ENCODE results near the gene MBD3. TPM values are rescaled to one million over a fixed set of nuclear protein-coding genes. Genes with fewer than 3 reads are reported as not detected.

The MBD3 gene
- total RNA-seq, 1 donor from 2014 or later = 34.2 TPM

- H3K27ac ChIP-seq = no peak overlapping the region
- H3K4me1 Mint-ChIP-seq = no peaks in the 10 kb centered on the region
- H3K27ac Mint-ChIP-seq = no peak overlapping the region
- H3K27me3 ChIP-seq = no peaks in the 10 kb centered on the region
- no peak overlapping the region for H3K9ac ChIP-seq
- H3K4me3 Mint-ChIP-seq = no peak overlapping the region
- no peaks in the 10 kb centered on the region for H3K9me3 ChIP-seq (ENCODE audit: low read depth)
- H3K4me2 ChIP-seq = no peak overlapping the region
- TF ChIP-seq EZH2 (IDR thresholded peaks at IDR 0.05) (no peak), EZH2phosphoT487 (IDR thresholded peaks at IDR 0.05) (no peak), CTCF (IDR thresholded peaks at IDR 0.05) (no peak)
- H3F3A ChIP-seq (ENCODE audit: low read depth) = no peaks in the 10 kb centered on the region
- peaks cover 24% of the 10 kb centered on the region for H4K20me1 ChIP-seq (ENCODE audit: low read depth)
- H3K79me2 ChIP-seq (ENCODE audit: low read depth) = peaks cover 7% of the 10 kb centered on the region
- peaks cover 2% of the 10 kb centered on the region for H3K27me3 Mint-ChIP-seq (ENCODE audit: insufficient read depth, low read depth)
- no peak overlapping the region for H2AFZ ChIP-seq (replicated peaks)
- H3K4me3 ChIP-seq = no peak overlapping the region
- no peaks in the 10 kb centered on the region for H3K9me3 Mint-ChIP-seq
- H3K36me3 ChIP-seq = no peaks in the 10 kb centered on the region
- peaks cover 22% of the 10 kb centered on the region for H3K36me3 Mint-ChIP-seq
- no peak for DNase-seq (ENCODE audit: low spot score)
- no peaks in the 10 kb centered on the region for H3K4me1 ChIP-seq
Measured at GRCh38 chr19:1580382-1580781, 12.3 kb downstream of the MBD3 start.

GRCh38 chr19:1579222-1579621, 13.4 kb downstream of the MBD3 start:
- H4K20me1 ChIP-seq (ENCODE audit: low read depth) = peaks cover 24% of the 10 kb centered on the region
- no peaks in the 10 kb centered on the region for H3K9me3 Mint-ChIP-seq
- peak overlapping the region; percentile 13 for H3K4me3 Mint-ChIP-seq
- no peak overlapping the region for H3K27ac ChIP-seq
- no peaks in the 10 kb centered on the region for H3K36me3 ChIP-seq
- no peaks in the 10 kb centered on the region for H3K79me2 ChIP-seq (ENCODE audit: low read depth)
- H3K27me3 Mint-ChIP-seq (ENCODE audit: insufficient read depth, low read depth) = no peaks in the 10 kb centered on the region
- no peak overlapping the region for H3K4me3 ChIP-seq
- H3K4me1 ChIP-seq = no peaks in the 10 kb centered on the region
- peak overlapping the region; percentile 85 for H3K27ac Mint-ChIP-seq
- no peak for DNase-seq (ENCODE audit: low spot score)
- H3K4me1 Mint-ChIP-seq = no peaks in the 10 kb centered on the region
- H3K36me3 Mint-ChIP-seq = peaks cover 15% of the 10 kb centered on the region
- TF ChIP-seq EZH2phosphoT487 (IDR thresholded peaks at IDR 0.05) (no peak), CTCF (IDR thresholded peaks at IDR 0.05) (no peak), EZH2 (IDR thresholded peaks at IDR 0.05) (no peak)
- H3K27me3 ChIP-seq = no peaks in the 10 kb centered on the region
- no peaks in the 10 kb centered on the region for H3F3A ChIP-seq (ENCODE audit: low read depth)
- H3K4me2 ChIP-seq = no peak overlapping the region
- H3K9ac ChIP-seq = no peak overlapping the region
- no peak overlapping the region for H2AFZ ChIP-seq (replicated peaks)
- no peaks in the 10 kb centered on the region for H3K9me3 ChIP-seq (ENCODE audit: low read depth)

GRCh38 chr19:1577929-1578618, 14.6 kb downstream of the MBD3 start:
- Histone ChIP-seq H3K9me3 (ENCODE audit: low read depth) (no peaks in the 10 kb centered on the region), H3K4me2 (no peak overlapping the region), H3K27me3 (no peaks in the 10 kb centered on the region), H2AFZ (replicated peaks) (no peak overlapping the region), H3K9ac (no peak overlapping the region), H3K27ac (no peak overlapping the region), H3K4me3 (no peak overlapping the region), H3K4me1 (no peaks in the 10 kb centered on the region), H3K79me2 (ENCODE audit: low read depth) (no peaks in the 10 kb centered on the region), H3K36me3 (no peaks in the 10 kb centered on the region), H3F3A (ENCODE audit: low read depth) (no peaks in the 10 kb centered on the region), H4K20me1 (ENCODE audit: low read depth) (peaks cover 24% of the 10 kb centered on the region)
- Mint-ChIP-seq H3K4me3 (no peak overlapping the region), H3K4me1 (no peaks in the 10 kb centered on the region), H3K9me3 (no peaks in the 10 kb centered on the region), H3K36me3 (peaks cover 14% of the 10 kb centered on the region), H3K27me3 (ENCODE audit: insufficient read depth, low read depth) (no peaks in the 10 kb centered on the region), H3K27ac (no peak overlapping the region)
- TF ChIP-seq EZH2phosphoT487 (IDR thresholded peaks at IDR 0.05) (no peak), CTCF (IDR thresholded peaks at IDR 0.05) (no peak), EZH2 (IDR thresholded peaks at IDR 0.05) (no peak)
- no peak for DNase-seq (ENCODE audit: low spot score)
